AG09309 (cell line): Measurements from ENCODE around the gene ERCC5.

Experiments used
- DNase-seq: peaks from one replicate; pipeline ENCODE4 v3.0.0-alpha.2; 2010; ENCODE audit warnings: low read depth
- H3K4me3 ChIP-seq: 2 replicates; pipeline ENCODE4 v1.5.1; 2011; ENCODE audit warnings: mild to moderate bottlenecking, low read depth, low read length, moderate library complexity; ENCODE audit not compliant: control insufficient read depth
- CTCF ChIP-seq: IDR thresholded peaks from 2 replicates; pipeline ENCODE4 v1.5.1; 2011; ENCODE audit warnings: mild to moderate bottlenecking, low read depth, low read length, inconsistent platforms; ENCODE audit not compliant: insufficient read depth, control insufficient read depth; ENCODE audit errors: missing control alignments

ERCC5 gene

GRCh38 chr13:102897371-102898138, 51.7 kb downstream of the ERCC5 start:
- no peak overlapping the region for H3K4me3 ChIP-seq
- TF ChIP-seq CTCF, result no peak
- DNase-seq, result no peak

GRCh38 chr13:102900193-102900608, 54.4 kb downstream of the ERCC5 start:
- no peak for DNase-seq
- TF ChIP-seq CTCF, result no peak

GRCh38 chr13:102901056-102901455, 55.2 kb downstream of the ERCC5 start:
- DNase-seq, result no peak
- H3K4me3 ChIP-seq, result no peak overlapping the region
- TF ChIP-seq CTCF, result no peak

More at GRCh38 chr13:102900193-102900608, 54.4 kb downstream of the ERCC5 start:
- no peak overlapping the region for H3K4me3 ChIP-seq

- no peak for TF ChIP-seq CTCF
- no peak for DNase-seq
- no peak overlapping the region for H3K4me3 ChIP-seq
Observed at GRCh38 chr13:102901615-102902305, 55.9 kb downstream of the ERCC5 start.

- no peak overlapping the region for H3K4me3 ChIP-seq
- TF ChIP-seq CTCF, result no peak
- DNase-seq, result no peak
Observed at GRCh38 chr13:102902789-102903347, 57.0 kb downstream of the ERCC5 start.

GRCh38 chr13:102903659-102904407, 58.0 kb downstream of the ERCC5 start:
- no peak overlapping the region for H3K4me3 ChIP-seq
- peak; percentile 38 for TF ChIP-seq CTCF
- DNase-seq, result no peak
